ENCODE results near the gene PCDHB11.
"Not testable (repeated sequence)": the region's sequence is repeated elsewhere in the genome, so short reads cannot be mapped to it uniquely, and the experiment has no call there.

The PCDHB11 gene

GRCh38 chr5:141189131-141189530 is 10.3 kb upstream of the PCDHB11 start:
- peaks cover 13% of the 10 kb centered on the region for H3K27me3 ChIP-seq (ENCODE audit: control insufficient read depth, insufficient read depth, low read length)
- not testable (repeated sequence) for H3K4me3 ChIP-seq (ENCODE audit: low read depth, low read length); H3K27ac ChIP-seq (ENCODE audit: low read depth, low read length)

DNA sequence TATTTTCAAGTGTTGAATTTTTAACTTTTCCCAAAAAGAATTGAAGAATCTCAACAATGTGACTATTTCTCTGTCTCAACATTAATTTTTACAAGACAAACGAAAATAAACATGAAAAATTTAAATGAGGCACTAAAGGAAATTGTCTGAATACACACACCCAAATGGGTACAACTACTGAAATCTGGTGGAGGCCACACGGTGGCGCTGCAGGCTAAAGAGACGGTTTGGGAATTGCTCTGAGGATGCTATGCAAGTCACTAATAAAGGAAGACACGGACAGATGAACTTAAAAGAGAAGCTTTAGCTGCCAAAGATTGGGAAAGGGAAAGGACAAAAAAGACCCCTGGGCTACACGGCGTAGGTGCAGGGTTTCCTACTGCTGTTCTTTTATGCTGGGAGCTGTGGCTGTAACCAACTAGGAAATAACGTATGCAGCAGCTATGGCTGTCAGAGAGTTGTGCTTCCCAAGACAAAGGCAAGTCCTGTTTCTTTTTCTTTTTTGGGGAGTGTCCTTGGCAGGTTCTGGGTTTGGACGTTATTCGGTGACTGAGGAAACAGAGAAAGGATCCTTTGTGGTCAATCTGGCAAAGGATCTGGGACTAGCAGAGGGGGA is 7.2 kb upstream of the PCDHB11 start, which contains the start of gene PCDHB10:
PCDHB10 (plus strand) TSS at position 244 of the 616 bp plus-strand sequence; CDS start at position 444, 200 bp downstream.
- Histone ChIP-seq H3K4me3 (ENCODE audit: low read depth, low read length) (peak within 1 kb of the TSS; percentile 55), H3K36me3 (ENCODE audit: control insufficient read depth, insufficient read depth, low read length) (no peaks in the 10 kb centered on the region), H3K4me1 (ENCODE audit: control insufficient read depth, insufficient read depth, low read length) (no peaks in the 10 kb centered on the region), H3K27ac (ENCODE audit: low read depth, low read length) (no peak within 1 kb of the TSS), H3K9me3 (ENCODE audit: control insufficient read depth, insufficient read depth, low read length) (peaks cover 6% of the 10 kb centered on the region), H3K27me3 (ENCODE audit: control insufficient read depth, insufficient read depth, low read length) (peaks cover 23% of the 10 kb centered on the region), H3K9ac (ENCODE audit: low read depth, low read length) (no peak within 1 kb of the TSS)

More at GRCh38 chr5:141189131-141189530, 10.3 kb upstream of the PCDHB11 start:
- not testable (repeated sequence) for H3K36me3 ChIP-seq (ENCODE audit: control insufficient read depth, insufficient read depth, low read length); H3K9me3 ChIP-seq (ENCODE audit: control insufficient read depth, insufficient read depth, low read length); H3K4me1 ChIP-seq (ENCODE audit: control insufficient read depth, insufficient read depth, low read length); H3K9ac ChIP-seq (ENCODE audit: low read depth, low read length)

- H3K9me3 ChIP-seq (ENCODE audit: control insufficient read depth, insufficient read depth, low read length); H3K27ac ChIP-seq (ENCODE audit: low read depth, low read length); H3K4me1 ChIP-seq (ENCODE audit: control insufficient read depth, insufficient read depth, low read length); H3K4me3 ChIP-seq (ENCODE audit: low read depth, low read length); H3K9ac ChIP-seq (ENCODE audit: low read depth, low read length); H3K36me3 ChIP-seq (ENCODE audit: control insufficient read depth, insufficient read depth, low read length): not testable (repeated sequence)
- peaks cover 23% of the 10 kb centered on the region for H3K27me3 ChIP-seq (ENCODE audit: control insufficient read depth, insufficient read depth, low read length)
Measured at GRCh38 chr5:141194332-141194731, 5.1 kb upstream of the PCDHB11 start.

GRCh38 chr5:141196363-141196762 is 3.1 kb upstream of the PCDHB11 start:
- Histone ChIP-seq H3K36me3 (ENCODE audit: control insufficient read depth, insufficient read depth, low read length) (no peaks in the 10 kb centered on the region), H3K9ac (ENCODE audit: low read depth, low read length) (no peak overlapping the region), H3K4me3 (ENCODE audit: low read depth, low read length) (no peak overlapping the region), H3K27ac (ENCODE audit: low read depth, low read length) (no peak overlapping the region), H3K27me3 (ENCODE audit: control insufficient read depth, insufficient read depth, low read length) (peaks cover 33% of the 10 kb centered on the region), H3K9me3 (ENCODE audit: control insufficient read depth, insufficient read depth, low read length) (peaks cover 6% of the 10 kb centered on the region), H3K4me1 (ENCODE audit: control insufficient read depth, insufficient read depth, low read length) (no peaks in the 10 kb centered on the region)

- not testable (repeated sequence) for H3K9ac ChIP-seq (ENCODE audit: low read depth, low read length); H3K9me3 ChIP-seq (ENCODE audit: control insufficient read depth, insufficient read depth, low read length); H3K27ac ChIP-seq (ENCODE audit: low read depth, low read length); H3K36me3 ChIP-seq (ENCODE audit: control insufficient read depth, insufficient read depth, low read length); H3K4me1 ChIP-seq (ENCODE audit: control insufficient read depth, insufficient read depth, low read length); H3K4me3 ChIP-seq (ENCODE audit: low read depth, low read length)
- peaks cover 10% of the 10 kb centered on the region; the same call in 1 of the 2 replicates for H3K27me3 ChIP-seq (ENCODE audit: control insufficient read depth, insufficient read depth, low read length)
Measured at GRCh38 chr5:141201126-141201525, 1.7 kb downstream of the PCDHB11 start.

DNA sequence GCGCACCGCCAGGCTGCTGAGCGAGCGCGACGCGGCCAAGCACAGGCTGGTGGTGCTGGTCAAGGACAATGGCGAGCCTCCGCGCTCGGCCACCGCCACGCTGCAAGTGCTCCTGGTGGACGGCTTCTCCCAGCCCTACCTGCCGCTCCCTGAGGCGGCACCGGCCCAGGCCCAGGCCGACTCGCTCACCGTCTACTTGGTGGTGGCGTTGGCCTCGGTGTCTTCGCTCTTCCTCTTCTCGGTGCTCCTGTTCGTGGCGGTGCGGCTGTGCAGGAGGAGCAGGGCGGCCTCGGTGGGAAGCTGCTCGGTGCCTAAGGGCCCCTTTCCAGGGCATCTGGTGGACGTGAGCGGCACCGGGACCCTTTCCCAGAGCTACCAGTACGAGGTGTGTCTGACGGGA is 2.2 kb downstream of the PCDHB11 start:
- H3K4me1 ChIP-seq (ENCODE audit: control insufficient read depth, insufficient read depth, low read length); H3K9ac ChIP-seq (ENCODE audit: low read depth, low read length); H3K27ac ChIP-seq (ENCODE audit: low read depth, low read length); H3K4me3 ChIP-seq (ENCODE audit: low read depth, low read length); H3K36me3 ChIP-seq (ENCODE audit: control insufficient read depth, insufficient read depth, low read length); H3K9me3 ChIP-seq (ENCODE audit: control insufficient read depth, insufficient read depth, low read length): not testable (repeated sequence)
- H3K27me3 ChIP-seq (ENCODE audit: control insufficient read depth, insufficient read depth, low read length), result peaks cover 10% of the 10 kb centered on the region; the same call in 1 of the 2 replicates

GRCh38 chr5:141208478-141208877 is 9.1 kb downstream of the PCDHB11 start, which contains the start of gene PCDHB12:
PCDHB12 (plus strand) TSS chr5:141208719; CDS start chr5:141208908, 189 bp downstream.
- Histone ChIP-seq H3K27me3 (ENCODE audit: control insufficient read depth, insufficient read depth, low read length) (no peaks in the 10 kb centered on the region), H3K4me1 (ENCODE audit: control insufficient read depth, insufficient read depth, low read length) (no peaks in the 10 kb centered on the region), H3K9ac (ENCODE audit: low read depth, low read length) (no peak within 1 kb of the TSS), H3K4me3 (ENCODE audit: low read depth, low read length) (no peak within 1 kb of the TSS), H3K36me3 (ENCODE audit: control insufficient read depth, insufficient read depth, low read length) (no peaks in the 10 kb centered on the region), H3K9me3 (ENCODE audit: control insufficient read depth, insufficient read depth, low read length) (peaks cover 4% of the 10 kb centered on the region; the same call in 1 of the 2 replicates), H3K27ac (ENCODE audit: low read depth, low read length) (no peak within 1 kb of the TSS)

DNA sequence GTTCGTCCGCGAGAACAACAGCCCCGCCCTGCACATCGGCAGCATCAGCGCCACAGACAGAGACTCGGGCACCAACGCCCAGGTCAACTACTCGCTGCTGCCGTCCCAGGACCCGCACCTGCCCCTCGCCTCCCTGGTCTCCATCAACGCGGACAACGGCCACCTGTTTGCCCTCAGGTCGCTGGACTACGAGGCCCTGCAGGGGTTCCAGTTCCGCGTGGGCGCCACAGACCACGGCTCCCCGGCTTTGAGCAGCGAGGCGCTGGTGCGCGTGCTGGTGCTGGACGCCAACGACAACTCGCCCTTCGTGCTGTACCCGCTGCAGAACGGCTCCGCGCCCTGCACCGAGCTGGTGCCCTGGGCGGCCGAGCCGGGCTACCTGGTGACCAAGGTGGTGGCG is 10.9 kb downstream of the PCDHB11 start:
- H3K9me3 ChIP-seq (ENCODE audit: control insufficient read depth, insufficient read depth, low read length); H3K4me1 ChIP-seq (ENCODE audit: control insufficient read depth, insufficient read depth, low read length); H3K27me3 ChIP-seq (ENCODE audit: control insufficient read depth, insufficient read depth, low read length): not testable (repeated sequence)

GRCh38 chr5:141210849-141211248 is 11.4 kb downstream of the PCDHB11 start:
- not testable (repeated sequence) for H3K4me3 ChIP-seq (ENCODE audit: low read depth, low read length); H3K27ac ChIP-seq (ENCODE audit: low read depth, low read length); H3K9me3 ChIP-seq (ENCODE audit: control insufficient read depth, insufficient read depth, low read length); H3K36me3 ChIP-seq (ENCODE audit: control insufficient read depth, insufficient read depth, low read length); H3K27me3 ChIP-seq (ENCODE audit: control insufficient read depth, insufficient read depth, low read length); H3K4me1 ChIP-seq (ENCODE audit: control insufficient read depth, insufficient read depth, low read length); H3K9ac ChIP-seq (ENCODE audit: low read depth, low read length)

More for the DNA sequence above, 10.9 kb downstream of the PCDHB11 start:
- not testable (repeated sequence) for H3K27ac ChIP-seq (ENCODE audit: low read depth, low read length); H3K9ac ChIP-seq (ENCODE audit: low read depth, low read length); H3K36me3 ChIP-seq (ENCODE audit: control insufficient read depth, insufficient read depth, low read length); H3K4me3 ChIP-seq (ENCODE audit: low read depth, low read length)

DNA sequence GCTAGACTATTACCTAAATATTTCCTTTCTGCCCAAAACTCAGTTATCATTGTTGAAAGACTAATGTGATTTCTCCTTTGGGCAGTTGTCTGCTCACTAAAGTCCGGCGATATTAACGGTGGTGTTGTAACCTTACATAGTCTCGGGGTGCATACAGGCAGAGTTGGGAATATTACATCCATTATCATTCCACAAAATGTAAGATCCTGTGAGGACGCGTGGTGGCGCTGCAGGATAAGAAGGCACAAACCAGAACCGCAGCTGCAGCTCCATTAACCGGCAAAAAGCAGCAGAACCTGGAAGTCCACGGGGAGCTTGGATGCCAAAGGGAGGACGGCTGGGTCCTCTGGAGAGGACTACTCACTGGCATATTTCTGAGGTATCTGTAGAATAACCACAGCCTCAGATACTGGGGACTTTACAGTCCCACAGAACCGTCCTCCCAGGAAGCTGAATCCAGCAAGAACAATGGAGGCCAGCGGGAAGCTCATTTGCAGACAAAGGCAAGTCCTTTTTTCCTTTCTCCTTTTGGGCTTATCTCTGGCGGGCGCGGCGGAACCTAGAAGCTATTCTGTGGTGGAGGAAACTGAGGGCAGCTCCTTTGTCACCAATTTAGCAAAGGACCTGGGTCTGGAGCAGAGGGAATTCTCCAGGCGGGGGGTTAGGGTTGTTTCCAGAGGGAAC is 14.4 kb downstream of the PCDHB11 start, which contains the start of gene PCDHB13:
PCDHB13 (plus strand) TSS at position 264 of the 684 bp plus-strand sequence; CDS start at position 469, 205 bp downstream.
- not testable (repeated sequence) for H3K27me3 ChIP-seq (ENCODE audit: control insufficient read depth, insufficient read depth, low read length); H3K9me3 ChIP-seq (ENCODE audit: control insufficient read depth, insufficient read depth, low read length); H3K4me1 ChIP-seq (ENCODE audit: control insufficient read depth, insufficient read depth, low read length); H3K27ac ChIP-seq (ENCODE audit: low read depth, low read length); H3K9ac ChIP-seq (ENCODE audit: low read depth, low read length); H3K4me3 ChIP-seq (ENCODE audit: low read depth, low read length); H3K36me3 ChIP-seq (ENCODE audit: control insufficient read depth, insufficient read depth, low read length)

DNA sequence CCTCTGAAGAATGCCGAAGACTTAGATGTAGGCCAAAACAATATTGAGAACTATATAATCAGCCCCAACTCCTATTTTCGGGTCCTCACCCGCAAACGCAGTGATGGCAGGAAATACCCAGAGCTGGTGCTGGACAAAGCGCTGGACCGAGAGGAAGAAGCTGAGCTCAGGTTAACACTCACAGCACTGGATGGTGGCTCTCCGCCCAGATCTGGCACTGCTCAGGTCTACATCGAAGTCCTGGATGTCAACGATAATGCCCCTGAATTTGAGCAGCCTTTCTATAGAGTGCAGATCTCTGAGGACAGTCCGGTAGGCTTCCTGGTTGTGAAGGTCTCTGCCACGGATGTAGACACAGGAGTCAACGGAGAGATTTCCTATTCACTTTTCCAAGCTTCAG is 15.2 kb downstream of the PCDHB11 start:
- not testable (repeated sequence) for H3K36me3 ChIP-seq (ENCODE audit: control insufficient read depth, insufficient read depth, low read length); H3K9ac ChIP-seq (ENCODE audit: low read depth, low read length); H3K27me3 ChIP-seq (ENCODE audit: control insufficient read depth, insufficient read depth, low read length); H3K27ac ChIP-seq (ENCODE audit: low read depth, low read length); H3K4me1 ChIP-seq (ENCODE audit: control insufficient read depth, insufficient read depth, low read length); H3K9me3 ChIP-seq (ENCODE audit: control insufficient read depth, insufficient read depth, low read length); H3K4me3 ChIP-seq (ENCODE audit: low read depth, low read length)

Data from HUES48 (cell line).